Uterus (tissue), 4 donors: Measurements from ENCODE around the gene MISFA. TPM values are rescaled to one million over a fixed set of nuclear protein-coding genes. Genes with fewer than 3 reads are reported as not detected.

Experiments used
- DNase-seq, 2 donors: peaks; one replicate each; pipeline ENCODE4 v3.0.0-alpha.2; 2019 to 2020
- H3K27ac ChIP-seq, 2 donors: fragments of 200-600 bp; sonication (generic); 1 replicate in 1 of 2; 2 replicates in 1 of 2; pipeline ENCODE4 v1.5.1; 2016 to 2018
- H3K27me3 ChIP-seq, 2 donors: fragments of 200-600 bp; sonication (generic); one replicate each; pipeline ENCODE4 v1.5.1; 2018 to 2019; ENCODE audit warnings: control low read depth in 1 of 2
- H3K36me3 ChIP-seq, 2 donors: fragments of 200-600 bp; sonication (generic); one replicate each; pipeline ENCODE4 v1.5.1; 2019; ENCODE audit warnings: control low read depth in 1 of 2
- H3K4me1 ChIP-seq, 2 donors: fragments of 200-600 bp; sonication (generic); one replicate each; pipeline ENCODE4 v1.5.1; 2018 to 2019; ENCODE audit warnings: control low read depth in 1 of 2
- H3K4me3 ChIP-seq, 2 donors: fragments of 200-600 bp; sonication (generic); 1 replicate in 1 of 2; 2 replicates in 1 of 2; pipeline ENCODE4 v1.5.1; 2018 to 2019; ENCODE audit warnings: mild to moderate bottlenecking in 1 of 2
- H3K9me3 ChIP-seq, 2 donors: fragments of 200-600 bp; sonication (generic); one replicate each; pipeline ENCODE4 v1.5.1; 2019; ENCODE audit warnings: control low read depth in 1 of 2
- POLR2A ChIP-seq, 2 donors: fragments of 450-650 bp; IDR thresholded peaks; one replicate each; pipeline ENCODE4 v1.6.1; 2016; ENCODE audit warnings: antibody characterized with exemption in 2 of 2, mild to moderate bottlenecking in 1 of 2, moderate library complexity in 1 of 2
- intact Hi-C: fragments of 100-400 bp; cut with DNase I; formaldehyde crosslinking; loops from one replicate; pipeline ENCODE4 v1.15.1; 2023; ENCODE audit warnings: low total_unique reads
- total RNA-seq, 4 donors: library from RNA; depleted of rRNA in 3 of 4; stranded (reverse); fragments of >200 nt in 3 of 4; gene quantifications; one replicate each; pipeline versions ENCODE4 v1.1.0 to v1.2.4, GENCODE V29; 2014 to 2023
- TF ChIP-seq, protein P1 (sequence below), 4 experiments: fragments of 200-600 bp in 2 of 4; fragments of 450-650 bp in 2 of 4; sonication (generic) in 2 of 4; IDR thresholded peaks; one replicate each; pipeline ENCODE4 v1.5.1; 2016 to 2019; ENCODE audit warnings: antibody characterized with exemption in 4 of 4, mild to moderate bottlenecking in 2 of 4, moderate library complexity in 1 of 4
- donor health status: DM: yes; HTN: yes; CAD: no.

MISFA gene
- total RNA-seq, 4 donors from 2014 or later = 5.6 TPM; not detected in 3

DNA sequence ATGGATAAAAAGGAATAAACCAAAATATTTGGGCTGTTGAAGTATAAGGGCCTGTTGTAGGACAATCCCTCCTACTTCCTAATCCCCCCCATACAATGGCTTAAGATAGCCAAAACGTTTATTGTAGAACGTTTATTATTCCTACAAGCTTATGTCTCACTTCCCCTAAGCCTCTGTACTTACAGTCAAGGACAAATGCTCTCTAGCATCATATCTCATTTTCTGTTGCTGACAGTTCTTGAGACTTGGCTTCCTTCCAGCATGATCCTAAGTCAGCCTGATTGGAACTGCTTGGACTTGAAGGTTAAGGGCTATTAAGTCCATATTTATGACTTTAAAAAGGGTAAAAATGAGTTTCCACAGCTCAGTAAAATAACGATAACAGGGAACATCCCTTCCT lies 8.8 kb downstream of the MISFA start:
- intact Hi-C loops = no loop called here
- Histone ChIP-seq H3K4me3 (no peak overlapping the region), H3K36me3 (no peaks in the 10 kb centered on the region), H3K27ac (no peak overlapping the region), H3K9me3 (no peaks in the 10 kb centered on the region), H3K4me1 (no peaks in the 10 kb centered on the region), H3K27me3 (no peaks in the 10 kb centered on the region)
- DNase-seq = no peak
- TF ChIP-seq, protein P1, sequence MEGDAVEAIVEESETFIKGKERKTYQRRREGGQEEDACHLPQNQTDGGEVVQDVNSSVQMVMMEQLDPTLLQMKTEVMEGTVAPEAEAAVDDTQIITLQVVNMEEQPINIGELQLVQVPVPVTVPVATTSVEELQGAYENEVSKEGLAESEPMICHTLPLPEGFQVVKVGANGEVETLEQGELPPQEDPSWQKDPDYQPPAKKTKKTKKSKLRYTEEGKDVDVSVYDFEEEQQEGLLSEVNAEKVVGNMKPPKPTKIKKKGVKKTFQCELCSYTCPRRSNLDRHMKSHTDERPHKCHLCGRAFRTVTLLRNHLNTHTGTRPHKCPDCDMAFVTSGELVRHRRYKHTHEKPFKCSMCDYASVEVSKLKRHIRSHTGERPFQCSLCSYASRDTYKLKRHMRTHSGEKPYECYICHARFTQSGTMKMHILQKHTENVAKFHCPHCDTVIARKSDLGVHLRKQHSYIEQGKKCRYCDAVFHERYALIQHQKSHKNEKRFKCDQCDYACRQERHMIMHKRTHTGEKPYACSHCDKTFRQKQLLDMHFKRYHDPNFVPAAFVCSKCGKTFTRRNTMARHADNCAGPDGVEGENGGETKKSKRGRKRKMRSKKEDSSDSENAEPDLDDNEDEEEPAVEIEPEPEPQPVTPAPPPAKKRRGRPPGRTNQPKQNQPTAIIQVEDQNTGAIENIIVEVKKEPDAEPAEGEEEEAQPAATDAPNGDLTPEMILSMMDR (IDR thresholded peaks at IDR 0.05) = no peak
- no peak for TF ChIP-seq POLR2A (IDR thresholded peaks at IDR 0.05)

DNA sequence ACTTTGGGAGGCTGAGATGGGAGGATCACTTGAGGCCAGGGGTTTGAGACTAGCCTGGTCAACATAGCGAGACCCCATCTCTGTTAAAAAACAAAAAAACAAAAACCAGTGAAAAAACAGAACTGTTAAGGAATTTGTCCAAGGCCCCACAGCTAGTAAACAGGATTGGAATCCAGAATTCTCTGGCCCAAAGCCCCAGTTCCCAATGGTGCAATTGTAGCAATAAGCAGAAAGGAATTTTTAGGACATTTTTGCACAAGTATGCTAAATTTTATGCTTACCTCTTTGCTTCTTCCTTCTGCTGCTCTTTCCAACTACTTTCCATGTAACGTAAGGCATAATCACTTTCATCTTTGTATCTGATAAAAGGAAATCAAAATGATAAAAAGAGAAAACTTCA lies 11.6 kb downstream of the MISFA start:
- no peak for DNase-seq
- H3K27ac ChIP-seq = no peak overlapping the region
- H3K4me3 ChIP-seq = no peak overlapping the region
- no peak for TF ChIP-seq POLR2A (IDR thresholded peaks at IDR 0.05)
- TF ChIP-seq, protein P1 (IDR thresholded peaks at IDR 0.05) = no peak
- H3K4me1 ChIP-seq = no peaks in the 10 kb centered on the region
- intact Hi-C loops = no loop called here
- H3K9me3 ChIP-seq = no peaks in the 10 kb centered on the region
- H3K36me3 ChIP-seq = no peaks in the 10 kb centered on the region
- no peaks in the 10 kb centered on the region for H3K27me3 ChIP-seq

GRCh38 chr11:18612394-18612793 lies 12.8 kb downstream of the MISFA start:
- Histone ChIP-seq H3K9me3 (no peaks in the 10 kb centered on the region), H3K36me3 (no peaks in the 10 kb centered on the region), H3K4me1 (no peaks in the 10 kb centered on the region), H3K27ac (no peak overlapping the region), H3K27me3 (no peaks in the 10 kb centered on the region), H3K4me3 (no peak overlapping the region)
- intact Hi-C loops = no loop called here
- no peak for TF ChIP-seq POLR2A (IDR thresholded peaks at IDR 0.05)
- TF ChIP-seq, protein P1 (IDR thresholded peaks at IDR 0.05) = no peak
- no peak for DNase-seq

- intact Hi-C loops = no loop called here
- Histone ChIP-seq H3K9me3 (no peaks in the 10 kb centered on the region), H3K36me3 (no peaks in the 10 kb centered on the region), H3K27ac (no peak overlapping the region), H3K4me1 (no peaks in the 10 kb centered on the region), H3K4me3 (no peak overlapping the region), H3K27me3 (no peaks in the 10 kb centered on the region)
- DNase-seq = no peak
- TF ChIP-seq, protein P1 (IDR thresholded peaks at IDR 0.05) = no peak
- no peak for TF ChIP-seq POLR2A (IDR thresholded peaks at IDR 0.05)
Observed at GRCh38 chr11:18614667-18615066, 15.1 kb downstream of the MISFA start.

GRCh38 chr11:18615628-18616392 lies 16.2 kb downstream of the MISFA start:
- DNase-seq = no peak
- Histone ChIP-seq H3K4me1 (no peaks in the 10 kb centered on the region), H3K9me3 (no peaks in the 10 kb centered on the region), H3K27me3 (no peaks in the 10 kb centered on the region), H3K27ac (no peak overlapping the region), H3K36me3 (no peaks in the 10 kb centered on the region), H3K4me3 (no peak overlapping the region)
- intact Hi-C loops = no loop called here
- no peak for TF ChIP-seq POLR2A (IDR thresholded peaks at IDR 0.05)
- TF ChIP-seq, protein P1 (IDR thresholded peaks at IDR 0.05) = no peak
